GM23338 (cell line): ENCODE results near the gene ATP8A2. TPM values are rescaled to one million over a fixed set of nuclear protein-coding genes. Genes with fewer than 3 reads are reported as not detected.

Experiments
- ATAC-seq: fragments of 200-7000 bp; cut with Tn5 transposase; 3 replicates; pipeline ENCODE4 v1.9.1; 2020
- DNase-seq: peaks from one replicate; pipeline ENCODE4 v3.0.0-alpha.2; 2015; ENCODE audit warnings: low spot score
- H2AFZ ChIP-seq: fragments of 200-600 bp; sonication (generic); 2 replicates; pipeline ENCODE4 v1.8.0; 2016; ENCODE audit warnings: antibody characterized with exemption, mild to moderate bottlenecking, moderate library complexity
- H3F3A ChIP-seq: fragments of 200-600 bp; sonication (generic); replicated peaks from 2 replicates; pipeline ENCODE4 v1.8.0; 2017; ENCODE audit warnings: antibody characterized with exemption, mixed run types, low read depth
- H3K27ac ChIP-seq: fragments of 200-600 bp; sonication (generic); 2 replicates; pipeline ENCODE4 v1.6.1; 2016; ENCODE audit warnings: low read depth
- H3K27me3 ChIP-seq: fragments of 200-600 bp; sonication (generic); 2 replicates; pipeline ENCODE4 v1.8.0; 2016; ENCODE audit warnings: mild to moderate bottlenecking, mixed run types, moderate library complexity; ENCODE audit not compliant: insufficient read depth
- H3K36me3 ChIP-seq: fragments of 200-600 bp; sonication (generic); 2 replicates; pipeline ENCODE4 v1.8.0; 2016; ENCODE audit warnings: mild to moderate bottlenecking; ENCODE audit not compliant: insufficient read depth
- H3K4me1 ChIP-seq: fragments of 200-600 bp; sonication (generic); 2 replicates; pipeline ENCODE4 v1.8.0; 2016; ENCODE audit warnings: mild to moderate bottlenecking, moderate library complexity; ENCODE audit not compliant: insufficient read depth
- H3K4me2 ChIP-seq: fragments of 200-600 bp; sonication (generic); 2 replicates; pipeline ENCODE4 v1.7.1; 2017; ENCODE audit warnings: mixed run types
- H3K4me3 ChIP-seq: fragments of 200-600 bp; sonication (generic); 2 replicates; pipeline ENCODE4 v1.6.1; 2016; ENCODE audit warnings: mixed run types
- H3K79me2 ChIP-seq: fragments of 200-600 bp; sonication (generic); replicated peaks from 2 replicates; pipeline ENCODE4 v1.8.0; 2017; ENCODE audit warnings: mild to moderate bottlenecking; ENCODE audit not compliant: insufficient read depth
- H3K9me2 ChIP-seq: fragments of 200-600 bp; sonication (generic); 2 replicates; pipeline ENCODE4 v1.8.0; 2017; ENCODE audit not compliant: insufficient read depth
- H4K20me1 ChIP-seq: fragments of 200-600 bp; sonication (generic); replicated peaks from 2 replicates; pipeline ENCODE4 v1.8.0; 2017; ENCODE audit warnings: mild to moderate bottlenecking; ENCODE audit not compliant: insufficient read depth
- H3K27ac Mint-ChIP-seq: 2 replicates; pipeline ENCODE4 v1.8.0; 2020; ENCODE audit warnings: inconsistent platforms, mild to moderate bottlenecking, moderate library complexity, mixed read lengths
- H3K27me3 Mint-ChIP-seq: 3 replicates; pipeline ENCODE4 v1.8.0; 2022; ENCODE audit warnings: low read depth, mild to moderate bottlenecking, moderate library complexity, mixed read lengths, inconsistent platforms; ENCODE audit not compliant: insufficient read depth, poor library complexity
- H3K36me3 Mint-ChIP-seq: 3 replicates; pipeline ENCODE4 v1.8.0; 2021; ENCODE audit warnings: low read depth, mild to moderate bottlenecking, inconsistent platforms, moderate library complexity, mixed read lengths
- H3K4me1 Mint-ChIP-seq: 3 replicates; pipeline ENCODE4 v1.8.0; 2020; ENCODE audit warnings: mild to moderate bottlenecking, inconsistent platforms, mixed read lengths
- H3K4me3 Mint-ChIP-seq: 3 replicates; pipeline ENCODE4 v1.8.0; 2021; ENCODE audit warnings: moderate library complexity, mild to moderate bottlenecking, inconsistent platforms, mixed read lengths
- H3K9me3 Mint-ChIP-seq: 3 replicates; pipeline ENCODE4 v1.8.0; 2020; ENCODE audit warnings: moderate library complexity, mild to moderate bottlenecking, inconsistent platforms, mixed read lengths
- ETS1 ChIP-seq: IDR thresholded peaks from 2 replicates; pipeline ENCODE4 v1.6.1; 2016; ENCODE audit warnings: antibody characterized with exemption
- EZH2phosphoT487 ChIP-seq: fragments of 200-600 bp; sonication (generic); IDR thresholded peaks from one replicate; pipeline ENCODE4 v1.8.1; 2018; ENCODE audit warnings: antibody characterized with exemption; ENCODE audit not compliant: unreplicated experiment
- JUNB ChIP-seq: IDR thresholded peaks from one replicate; pipeline ENCODE4 v1.6.1; 2016; ENCODE audit warnings: antibody characterized with exemption; ENCODE audit not compliant: unreplicated experiment
- NANOG ChIP-seq: IDR thresholded peaks from 2 replicates; pipeline ENCODE4 v1.6.1; 2016; ENCODE audit warnings: antibody characterized with exemption, borderline replicate concordance
- POLR2AphosphoS5 ChIP-seq: IDR thresholded peaks from 2 replicates; pipeline ENCODE4 v1.6.1; 2016; ENCODE audit warnings: antibody characterized with exemption, low read depth
- ZNF331 ChIP-seq: fragments of 250-450 bp; sonication (Bioruptor Pico); IDR thresholded peaks from 2 replicates; pipeline ENCODE4 v1.5.0; 2020; ENCODE audit warnings: low read depth, mild to moderate bottlenecking, moderate library complexity
- ZNF462 ChIP-seq: fragments of 250-450 bp; sonication (Bioruptor Pico); IDR thresholded peaks from 2 replicates; pipeline ENCODE4 v1.5.0; 2020; ENCODE audit warnings: mild to moderate bottlenecking, moderate library complexity
- polyA plus RNA-seq: library from polyadenylated mRNA; unstranded; fragments of >200 nt; fragmentation: Nextera tagmentation; extraction: Ambion mirVana; gene quantifications from 2 replicates; pipeline ENCODE4 v1.2.1, GENCODE V29; 2016
- total RNA-seq: library from RNA; depleted of rRNA; stranded (reverse); fragments of >200 nt; shearing (Covaris generic); gene quantifications from 2 replicates; pipeline ENCODE4 v1.2.3, GENCODE V29; 2014

Gene ATP8A2
- total and polyA plus RNA-seq, 2 experiments from 2014 or later = 5.7 to 8.8 TPM

- Mint-ChIP-seq H3K4me3 (no peak overlapping the region), H3K9me3 (no peaks in the 10 kb centered on the region), H3K4me1 (peaks cover 7% of the 10 kb centered on the region), H3K36me3 (no peaks in the 10 kb centered on the region), H3K27ac (no peak overlapping the region), H3K27me3 (peaks cover 4% of the 10 kb centered on the region)
- ATAC-seq (peak; percentile 40), DNase-seq (no peak)
- Histone ChIP-seq H3K27me3 (no peaks in the 10 kb centered on the region), H4K20me1 (no peaks in the 10 kb centered on the region), H3K9me2 (no peaks in the 10 kb centered on the region), H3K4me3 (no peak overlapping the region), H3F3A (no peaks in the 10 kb centered on the region), H3K79me2 (no peaks in the 10 kb centered on the region), H3K4me2 (no peak overlapping the region), H3K4me1 (no peaks in the 10 kb centered on the region), H2AFZ (no peak overlapping the region), H3K36me3 (no peaks in the 10 kb centered on the region), H3K27ac (no peak overlapping the region)
- TF ChIP-seq ETS1 (no peak), ZNF331 (CRISPR knock-in tag) (no peak), NANOG (no peak), JUNB (no peak), ZNF462 (CRISPR knock-in tag) (no peak), EZH2phosphoT487 (no peak), POLR2AphosphoS5 (no peak)
Measured at GRCh38 chr13:25688536-25688935, 316.8 kb downstream of the ATP8A2 start.
